HEK293T (cell line): ENCODE results near the gene ZNF48.

Experiments
- CTCF ChIA-PET: fragments of 350-600 bp; formaldehyde crosslinking; extraction: SDS; loops from one replicate; lab custom pipeline; 2021; ENCODE audit warnings: antibody characterized with exemption, inconsistent platforms; lab: Yijun Ruan, JAX
- POLR2A ChIA-PET: fragments of 350-600 bp; formaldehyde crosslinking; extraction: SDS; loops from one replicate; lab custom pipeline; 2020; ENCODE audit warnings: antibody characterized with exemption, inconsistent platforms; lab: Yijun Ruan, JAX
- DNase-seq: peaks from one replicate; pipeline ENCODE4 v3.0.0; 2012; ENCODE audit warnings: mixed read lengths; ENCODE audit errors: extremely low spot score
- ARNT ChIP-seq: fragments of 450-650 bp; IDR thresholded peaks from 2 replicates; pipeline ENCODE4 v1.6.1; 2017; ENCODE audit warnings: mild to moderate bottlenecking
- BHLHE40 ChIP-seq: fragments of 450-650 bp; IDR thresholded peaks from 2 replicates; pipeline ENCODE4 v1.6.1; 2016; ENCODE audit warnings: mild to moderate bottlenecking, moderate library complexity, borderline replicate concordance
- CTBP1 ChIP-seq: fragments of 450-650 bp; IDR thresholded peaks from 2 replicates; pipeline ENCODE4 v1.6.1; 2016; ENCODE audit warnings: borderline replicate concordance
- ELF4 ChIP-seq: fragments of 450-650 bp; IDR thresholded peaks from 2 replicates; pipeline ENCODE4 v1.6.1; 2017; ENCODE audit warnings: antibody characterized with exemption
- FOXA1 ChIP-seq: fragments of 450-650 bp; IDR thresholded peaks from 2 replicates; pipeline ENCODE4 v1.6.1; 2016; ENCODE audit warnings: mild to moderate bottlenecking
- FOXK2 ChIP-seq: fragments of 450-650 bp; IDR thresholded peaks from 2 replicates; pipeline ENCODE4 v1.6.1; 2016; ENCODE audit warnings: mild to moderate bottlenecking
- FOXM1 ChIP-seq: fragments of 450-650 bp; IDR thresholded peaks from 2 replicates; pipeline ENCODE4 v1.6.1; 2017; ENCODE audit warnings: mild to moderate bottlenecking, borderline replicate concordance
- HDGF ChIP-seq: fragments of 450-650 bp; IDR thresholded peaks from 2 replicates; pipeline ENCODE4 v1.6.1; 2017; ENCODE audit warnings: antibody characterized with exemption, borderline replicate concordance
- L3MBTL2 ChIP-seq: fragments of 450-650 bp; conservative IDR thresholded peaks from 2 replicates; pipeline ENCODE4 v1.6.1; 2016; ENCODE audit warnings: mild to moderate bottlenecking
- LEF1 ChIP-seq: fragments of 450-650 bp; IDR thresholded peaks from 2 replicates; pipeline ENCODE4 v1.6.1; 2017; ENCODE audit warnings: mild to moderate bottlenecking, borderline replicate concordance
- NFRKB ChIP-seq: fragments of 450-650 bp; IDR thresholded peaks from 2 replicates; pipeline ENCODE4 v1.6.1; 2016; ENCODE audit warnings: mild to moderate bottlenecking, moderate library complexity
- SP1 ChIP-seq: fragments of 450-650 bp; IDR thresholded peaks from 2 replicates; pipeline ENCODE4 v1.6.1; 2017
- SUZ12 ChIP-seq: fragments of 450-650 bp; IDR thresholded peaks from 2 replicates; pipeline ENCODE4 v1.6.1; 2016; ENCODE audit warnings: mild to moderate bottlenecking
- TARDBP ChIP-seq: fragments of 450-650 bp; IDR thresholded peaks from 2 replicates; pipeline ENCODE4 v1.6.1; 2016
- ZNF384 ChIP-seq: fragments of 450-650 bp; IDR thresholded peaks from 2 replicates; pipeline ENCODE4 v1.6.1; 2016
- TF ChIP-seq, protein P1 (sequence below): fragments of 450-650 bp; IDR thresholded peaks from 2 replicates; pipeline ENCODE4 v1.6.1; 2016

ZNF48 gene

DNA sequence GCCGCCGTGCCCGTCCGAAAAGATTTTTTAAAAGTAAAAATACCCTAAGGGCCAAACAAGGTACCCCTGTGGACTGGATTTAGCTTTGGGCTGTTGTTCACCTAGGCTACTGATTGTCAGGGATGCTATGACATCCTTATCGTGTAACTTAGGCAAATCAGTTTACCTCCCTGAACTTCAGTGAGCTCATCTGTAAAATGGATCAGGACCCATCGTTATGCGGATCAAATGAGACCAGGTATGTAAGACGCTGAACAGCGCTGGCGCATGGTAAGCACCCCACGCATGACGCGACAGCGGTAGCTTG lies 11.5 kb downstream of the ZNF48 start:
- no peak for TF ChIP-seq CTBP1
- no peak for TF ChIP-seq FOXM1
- TF ChIP-seq, protein P1, sequence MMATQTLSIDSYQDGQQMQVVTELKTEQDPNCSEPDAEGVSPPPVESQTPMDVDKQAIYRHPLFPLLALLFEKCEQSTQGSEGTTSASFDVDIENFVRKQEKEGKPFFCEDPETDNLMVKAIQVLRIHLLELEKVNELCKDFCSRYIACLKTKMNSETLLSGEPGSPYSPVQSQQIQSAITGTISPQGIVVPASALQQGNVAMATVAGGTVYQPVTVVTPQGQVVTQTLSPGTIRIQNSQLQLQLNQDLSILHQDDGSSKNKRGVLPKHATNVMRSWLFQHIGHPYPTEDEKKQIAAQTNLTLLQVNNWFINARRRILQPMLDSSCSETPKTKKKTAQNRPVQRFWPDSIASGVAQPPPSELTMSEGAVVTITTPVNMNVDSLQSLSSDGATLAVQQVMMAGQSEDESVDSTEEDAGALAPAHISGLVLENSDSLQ, result no peak
- ChIA-PET POLR2A (interaction anchor here (0.9 to 7.4 kb wide), 18 partner anchors 9 to 341 kb away, joined by 3 to 97 read pairs (median 6); partner anchors contain the start of genes ALDOA, DCTPP1, SEPTIN1 and TBC1D10B), CTCF (interaction anchor here (0.6 to 2.2 kb wide), 5 partner anchors 11 to 313 kb away, joined by 3 to 15 read pairs (median 7); partner anchors contain the start of genes DCTPP1, TBC1D10B and ZNF48)
- no peak for DNase-seq

DNA sequence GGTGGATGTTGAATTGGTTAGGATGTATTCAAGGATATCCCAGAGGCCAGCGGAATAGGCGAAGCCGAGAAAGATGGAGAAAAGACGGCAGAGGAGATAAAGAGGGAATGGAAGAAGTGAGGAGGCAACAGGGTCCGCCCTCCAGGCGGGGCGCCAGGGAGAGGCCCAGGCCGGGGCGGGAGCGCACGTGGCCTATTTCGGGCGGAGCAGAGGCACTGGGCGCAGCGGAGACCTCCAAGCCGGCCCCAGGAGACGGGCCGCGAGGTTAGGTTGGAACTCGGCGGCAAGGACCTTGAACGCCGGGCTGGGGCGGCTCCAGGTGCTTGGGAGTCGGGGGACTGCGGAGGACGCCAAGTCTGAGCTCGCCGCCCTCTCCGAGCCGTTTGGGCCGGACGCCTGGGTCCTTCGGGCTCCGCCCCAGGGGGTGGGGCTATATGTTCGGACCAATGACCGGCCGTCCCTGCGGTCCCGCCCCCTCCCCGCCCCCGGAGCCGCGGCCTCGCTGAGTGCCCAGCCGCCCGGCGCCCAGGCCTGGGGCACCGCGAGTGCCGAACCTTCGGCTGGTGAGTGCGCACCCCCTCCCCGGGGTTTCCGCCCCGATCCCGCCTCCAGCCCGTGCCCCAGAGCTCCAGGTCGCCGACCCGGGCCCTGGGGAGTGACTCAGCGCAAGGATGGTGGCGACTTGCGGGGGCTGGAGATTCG lies 12.0 kb downstream of the ZNF48 start, which contains the start of gene ZNF771:
TSS of gene ZNF771 (plus strand) at position 505 of the 702 bp plus-strand sequence. CDS start 448 bp downstream, outside the sequence.
- CTCF ChIA-PET, result interaction anchor here (0.6 to 2.2 kb wide), 8 partner anchors 12 to 315 kb away, joined by 3 to 15 read pairs (median 4); partner anchors contain the start of genes DCTPP1, TBC1D10B and ZNF48
- DNase-seq, result peak; percentile 94
- POLR2A ChIA-PET, result interaction anchor here (0.6 to 7.4 kb wide), 31 partner anchors 9 to 352 kb away, joined by 3 to 97 read pairs (median 4); partner anchors contain the start of genes ALDOA, CD2BP2, DCTPP1 and FBRS
- TF ChIP-seq FOXM1, result no peak
- no peak for TF ChIP-seq ZNF384
- no peak for TF ChIP-seq FOXA1
- TF ChIP-seq FOXK2, result no peak
- TF ChIP-seq, protein P1, result no peak
- no peak for TF ChIP-seq NFRKB
- no peak for TF ChIP-seq TARDBP
- TF ChIP-seq SUZ12, result no peak
- TF ChIP-seq ARNT, result no peak
- TF ChIP-seq ELF4, result no peak; the same call in 1 of the 2 replicates
- TF ChIP-seq CTBP1, result peak; percentile 71
- peak; percentile 94 for TF ChIP-seq L3MBTL2
- no peak for TF ChIP-seq BHLHE40
- TF ChIP-seq HDGF, result 0 out of 2 replicates have a peak, but pooled peaks have one; percentile 52
- TF ChIP-seq LEF1, result no peak; the same call in 1 of the 2 replicates
- TF ChIP-seq SP1, result no peak

DNA sequence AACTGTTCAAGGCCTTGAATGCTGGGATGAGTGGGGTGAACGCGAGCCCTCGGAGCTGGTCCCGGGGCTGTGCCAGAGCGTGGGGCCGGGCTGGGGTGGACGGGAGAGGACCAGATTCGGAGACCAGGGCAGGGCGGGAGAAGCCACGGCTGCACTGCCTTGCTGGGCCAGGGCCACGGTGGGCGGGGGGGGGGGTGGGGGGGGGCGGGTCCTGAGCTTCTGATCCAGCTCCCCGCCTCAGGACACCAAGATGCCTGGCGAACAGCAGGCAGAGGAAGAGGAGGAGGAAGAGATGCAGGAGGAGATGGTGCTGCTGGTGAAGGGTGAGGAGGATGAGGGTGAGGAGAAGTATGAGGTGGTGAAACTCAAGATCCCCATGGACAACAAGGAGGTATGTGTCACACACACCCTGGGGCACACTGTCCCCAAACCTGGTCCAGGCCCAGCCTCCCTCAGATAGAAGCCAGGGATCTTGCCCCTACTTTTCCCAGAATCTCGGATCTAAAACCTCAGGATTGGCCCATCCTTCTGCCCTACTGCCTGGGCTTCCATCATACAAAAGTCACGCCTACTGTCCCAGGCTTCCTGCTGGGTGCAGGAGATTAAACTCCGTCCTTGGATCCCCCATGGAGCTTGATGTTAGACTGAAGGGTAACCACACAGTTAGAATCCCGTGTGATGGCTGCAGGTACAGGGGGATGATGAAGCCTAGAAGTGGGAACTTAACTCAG lies 12.7 kb downstream of the ZNF48 start:
- peak; percentile 63 for DNase-seq
- TF ChIP-seq L3MBTL2 (no peak), HDGF (0 out of 2 replicates have a peak, but pooled peaks have one; percentile 16)
- POLR2A ChIA-PET, result interaction anchor here (0.6 to 7.4 kb wide), 31 partner anchors 8 to 353 kb away, joined by 3 to 97 read pairs (median 4); partner anchors contain the start of genes ALDOA, CD2BP2, DCTPP1 and FBRS
- CTCF ChIA-PET, result interaction anchor here (0.6 to 2.6 kb wide), 11 partner anchors 9 to 316 kb away, joined by 3 to 20 read pairs (median 6); partner anchors contain the start of genes DCTPP1, TBC1D10B and ZNF48

DNA sequence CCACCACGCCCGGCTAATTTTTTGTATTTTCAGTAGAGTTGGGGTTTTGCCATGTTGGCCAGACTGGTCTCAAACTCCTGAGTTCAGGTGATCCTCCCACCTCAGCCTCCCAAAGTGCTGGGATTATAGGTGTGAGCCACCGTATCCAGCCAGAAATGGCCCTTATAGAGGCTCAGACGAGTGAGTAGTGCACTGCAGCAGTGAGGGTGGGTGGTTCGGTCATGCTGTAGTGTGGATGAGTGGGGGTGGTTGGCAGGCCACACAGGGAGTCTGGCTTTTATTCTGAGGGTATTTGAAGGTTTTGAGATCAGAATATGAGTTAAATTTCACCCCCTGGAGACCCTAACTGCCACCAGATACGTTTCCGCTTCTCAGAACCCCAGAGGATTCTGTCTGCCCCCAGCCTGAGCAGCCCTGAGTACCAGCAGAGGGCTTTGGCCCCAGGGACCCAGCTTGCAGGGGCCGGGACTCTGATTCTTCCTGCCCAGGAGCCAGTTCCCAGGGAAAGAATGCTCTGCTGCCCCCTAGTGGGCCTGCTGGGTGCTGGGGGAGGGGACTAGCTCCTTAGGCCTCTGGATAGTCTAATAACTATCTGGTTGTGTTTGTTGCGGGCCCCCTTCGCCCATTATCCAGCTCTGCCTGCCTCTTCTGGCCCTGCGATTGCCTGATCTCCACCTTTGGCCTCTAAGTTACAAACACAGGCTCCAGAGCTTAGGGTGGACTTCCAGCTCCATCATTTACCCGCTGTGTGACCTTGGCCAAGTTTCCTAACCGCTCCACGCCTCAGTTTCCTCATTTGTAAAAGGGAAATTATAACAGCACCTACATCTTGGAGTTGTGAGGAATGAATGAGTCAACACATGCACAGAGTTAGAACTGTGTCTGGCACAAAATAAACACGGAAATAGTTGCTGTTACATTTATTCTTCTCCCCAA lies 14.2 kb downstream of the ZNF48 start:
- TF ChIP-seq SP1 (no peak), LEF1 (no peak), FOXK2 (no peak), ELF4 (no peak), ZNF384 (no peak), BHLHE40 (no peak), HDGF (no peak; the same call in 1 of the 2 replicates), TARDBP (no peak), FOXA1 (no peak), ARNT (no peak), FOXM1 (no peak), NFRKB (no peak), L3MBTL2 (no peak), SUZ12 (no peak), CTBP1 (no peak; the same call in 1 of the 2 replicates)
- TF ChIP-seq, protein P1, result no peak
- ChIA-PET POLR2A (interaction anchor here (0.7 to 7.4 kb wide), 12 partner anchors 9 to 226 kb away, joined by 3 to 97 read pairs (median 4); partner anchors contain the start of genes CD2BP2, CORO1A, DCTPP1 and ZNF48), CTCF (interaction anchor here (0.7 to 2.6 kb wide), 22 partner anchors 9 to 297 kb away, joined by 3 to 20 read pairs (median 5); partner anchors contain the start of genes DCTPP1, TBC1D10B and ZNF48)
- peak; percentile 94 for DNase-seq
